ENCODE data around the gene FAM90A26. TPM values are rescaled to one million over a fixed set of nuclear protein-coding genes. Genes with fewer than 3 reads are reported as not detected.
"Not testable (repeated sequence)": the region's sequence is repeated elsewhere in the genome, so short reads cannot be mapped to it uniquely, and the experiment has no call there.

Gene FAM90A26
- total and polyA plus RNA-seq, 2 of the 8 experiments (the other 6 are each of a cell fraction or from before 2014, with no cell fraction given), result not detected

DNA sequence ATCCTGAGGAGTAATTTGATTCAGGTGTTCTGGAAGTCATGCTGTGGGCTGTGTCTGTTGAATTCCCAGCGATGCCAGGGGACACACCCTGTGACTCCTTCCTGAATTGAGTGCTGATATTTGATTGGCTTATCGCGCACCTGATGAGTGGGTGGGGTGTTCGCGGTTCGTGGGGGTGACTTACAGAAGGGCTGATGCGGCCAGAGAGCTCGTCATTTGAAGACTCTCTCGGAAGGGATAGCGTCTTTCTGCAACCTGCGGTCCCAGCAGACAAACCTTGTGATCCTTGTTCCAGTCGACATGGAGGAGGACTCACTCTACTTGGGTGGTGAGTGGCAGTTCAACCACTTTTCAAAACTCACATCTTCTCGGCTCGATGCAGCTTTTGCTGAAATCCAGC, 54.4 kb downstream of the FAM90A26 start, which contains the start of gene USP17L13:
USP17L13 (plus strand) TSS at position 301 of the 400 bp plus-strand sequence; CDS start at position 301, 0 bp downstream.
- H4K5ac ChIP-seq (ENCODE audit: insufficient read length, low read depth, low read length); H3K4me1 ChIP-seq (replicated peaks in 1 of 4; ENCODE audit: control insufficient read depth in 3 of 4, insufficient read depth in 4 of 4, low read length in 3 of 4); H3K27me3 ChIP-seq (replicated peaks in 1 of 4; ENCODE audit: control insufficient read depth in 3 of 4, extremely low read depth in 1 of 4, insufficient read depth in 3 of 4, low read length in 3 of 4); H3K4me2 ChIP-seq (ENCODE audit: insufficient read depth in 1 of 2, low read depth in 2 of 2, low read length in 2 of 2); H3K27ac ChIP-seq (ENCODE audit: low read depth, low read length); FAIRE-seq; H4K91ac ChIP-seq (replicated peaks; ENCODE audit: insufficient read length, low read length); H3K36me3 ChIP-seq (ENCODE audit: control insufficient read depth in 2 of 4, insufficient read depth in 4 of 4, low read length in 3 of 4); H4K20me1 ChIP-seq (replicated peaks in 1 of 2; ENCODE audit: control insufficient read depth in 1 of 2, insufficient read depth in 2 of 2, low read length in 2 of 2); CTCF ChIA-PET (ENCODE audit: partially characterized antibody); H2BK15ac ChIP-seq (ENCODE audit: low read length); H2AK5ac ChIP-seq (ENCODE audit: low read depth, low read length); H3K23ac ChIP-seq (ENCODE audit: insufficient read length); H3K79me2 ChIP-seq (ENCODE audit: control insufficient read depth in 1 of 2, insufficient read depth in 2 of 2, low read length in 2 of 2); H3K4me3 ChIP-seq (ENCODE audit: extremely low read depth in 1 of 4, insufficient read depth in 2 of 4, low read depth in 3 of 4, low read length in 4 of 4); H3K9me3 ChIP-seq (ENCODE audit: insufficient read depth in 2 of 2, low read depth in 1 of 2, low read length in 1 of 2); H3K4ac ChIP-seq (replicated peaks; ENCODE audit: insufficient read length, low read depth, low read length); H2BK20ac ChIP-seq (ENCODE audit: low read length); H2AFZ ChIP-seq (ENCODE audit: low read length); H3K56ac ChIP-seq (replicated peaks; ENCODE audit: insufficient read length, low read depth, low read length); H2BK120ac ChIP-seq (replicated peaks; ENCODE audit: low read depth, low read length); H3K18ac ChIP-seq (ENCODE audit: extremely low read depth, low read length); DNase-seq (ENCODE audit: low read depth in 1 of 2, low spot score in 2 of 2); H3K14ac ChIP-seq (ENCODE audit: insufficient read length); POLR2A ChIA-PET (ENCODE audit: partially characterized antibody); H3K79me1 ChIP-seq (ENCODE audit: low read depth, low read length); H3K23me2 ChIP-seq (ENCODE audit: low read depth, low read length); H3K9ac ChIP-seq (replicated peaks in 1 of 4; ENCODE audit: extremely low read depth in 1 of 4, low read depth in 3 of 4, low read length in 3 of 4); H4K8ac ChIP-seq (ENCODE audit: extremely low read depth, insufficient read depth, low read length); H2BK5ac ChIP-seq (ENCODE audit: low read depth, low read length); H2BK12ac ChIP-seq (ENCODE audit: low read depth, low read length): not testable (repeated sequence)
- WGBS, 2 experiments (ENCODE audit: extremely low coverage in 1 of 2, insufficient coverage in 1 of 2, insufficient read length in 1 of 2, insufficient replicate concordance in 2 of 2, low coverage in 1 of 2, low lambda C conversion rate in 2 of 2, missing lambda C conversion rate in 1 of 2), result no CpG with 5 or more reads among the region's 14 CpGs

Other genes starting within 250 kb of the FAM90A26 start
- gene USP17L10, start 40.2 kb downstream of the FAM90A26 start, total RNA-seq (2021; fragmentation: NEBNext Ultra II Directional; extraction: Animal tissue kit (Norgen Biotek cat#: 25700)), result not detected in 2 replicates
- gene USP17L10, start 40.2 kb downstream of the FAM90A26 start, polyA plus RNA-seq (2011; rRNA removed), result not detected in 2 replicates
- gene USP17L11, start 45.0 kb downstream of the FAM90A26 start, total RNA-seq (2021; fragmentation: NEBNext Ultra II Directional; extraction: Animal tissue kit (Norgen Biotek cat#: 25700)), result not detected in 2 replicates
- gene USP17L11, start 45.0 kb downstream of the FAM90A26 start, polyA plus RNA-seq (2011; rRNA removed), result not detected in 2 replicates
- not detected in 2 replicates for gene USP17L12, start 49.7 kb downstream of the FAM90A26 start, total RNA-seq (2021; fragmentation: NEBNext Ultra II Directional; extraction: Animal tissue kit (Norgen Biotek cat#: 25700))
- gene USP17L12, start 49.7 kb downstream of the FAM90A26 start, polyA plus RNA-seq (2011; rRNA removed), result not detected in 2 replicates
- not detected in 2 replicates for gene USP17L13, start 54.5 kb downstream of the FAM90A26 start, total RNA-seq (2021; fragmentation: NEBNext Ultra II Directional; extraction: Animal tissue kit (Norgen Biotek cat#: 25700))
- not detected in 2 replicates for gene USP17L13, start 54.5 kb downstream of the FAM90A26 start, polyA plus RNA-seq (2011; rRNA removed)
- not detected in 2 replicates for gene USP17L15, start 64.0 kb downstream of the FAM90A26 start, total RNA-seq (2021; fragmentation: NEBNext Ultra II Directional; extraction: Animal tissue kit (Norgen Biotek cat#: 25700))
- gene USP17L15, start 64.0 kb downstream of the FAM90A26 start, polyA plus RNA-seq (2011; rRNA removed), result not detected in 2 replicates
- not detected in 2 replicates for gene USP17L17, start 73.5 kb downstream of the FAM90A26 start, total RNA-seq (2021; fragmentation: NEBNext Ultra II Directional; extraction: Animal tissue kit (Norgen Biotek cat#: 25700))
- not detected in 2 replicates for gene USP17L17, start 73.5 kb downstream of the FAM90A26 start, polyA plus RNA-seq (2011; rRNA removed)
- not detected in 2 replicates for gene USP17L18, start 78.2 kb downstream of the FAM90A26 start, total RNA-seq (2021; fragmentation: NEBNext Ultra II Directional; extraction: Animal tissue kit (Norgen Biotek cat#: 25700))
- not detected in 2 replicates for gene USP17L18, start 78.2 kb downstream of the FAM90A26 start, polyA plus RNA-seq (2011; rRNA removed)
- gene USP17L19, start 83.0 kb downstream of the FAM90A26 start, total RNA-seq (2021; fragmentation: NEBNext Ultra II Directional; extraction: Animal tissue kit (Norgen Biotek cat#: 25700)), result not detected in 2 replicates
- not detected in 2 replicates for gene USP17L19, start 83.0 kb downstream of the FAM90A26 start, polyA plus RNA-seq (2011; rRNA removed)
- not detected in 2 replicates for gene USP17L20, start 87.7 kb downstream of the FAM90A26 start, total RNA-seq (2021; fragmentation: NEBNext Ultra II Directional; extraction: Animal tissue kit (Norgen Biotek cat#: 25700))
- not detected in 2 replicates for gene USP17L20, start 87.7 kb downstream of the FAM90A26 start, polyA plus RNA-seq (2011; rRNA removed)
- gene USP17L21, start 92.5 kb downstream of the FAM90A26 start, total RNA-seq (2021; fragmentation: NEBNext Ultra II Directional; extraction: Animal tissue kit (Norgen Biotek cat#: 25700)), result not detected in 2 replicates
- not detected in 2 replicates for gene USP17L21, start 92.5 kb downstream of the FAM90A26 start, polyA plus RNA-seq (2011; rRNA removed)
- not detected in 2 replicates for gene USP17L22, start 97.2 kb downstream of the FAM90A26 start, total RNA-seq (2021; fragmentation: NEBNext Ultra II Directional; extraction: Animal tissue kit (Norgen Biotek cat#: 25700))
- gene USP17L22, start 97.2 kb downstream of the FAM90A26 start, polyA plus RNA-seq (2011; rRNA removed), result not detected in 2 replicates
- gene USP17L24, start 154.8 kb downstream of the FAM90A26 start, total RNA-seq (2021; fragmentation: NEBNext Ultra II Directional; extraction: Animal tissue kit (Norgen Biotek cat#: 25700)), result not detected in 2 replicates
- not detected in 2 replicates for gene USP17L24, start 154.8 kb downstream of the FAM90A26 start, polyA plus RNA-seq (2011; rRNA removed)
- gene USP17L25, start 159.5 kb downstream of the FAM90A26 start, total RNA-seq (2021; fragmentation: NEBNext Ultra II Directional; extraction: Animal tissue kit (Norgen Biotek cat#: 25700)), result not detected in 2 replicates
- gene USP17L25, start 159.5 kb downstream of the FAM90A26 start, polyA plus RNA-seq (2011; rRNA removed), result not detected in 2 replicates
- not detected in 2 replicates for gene USP17L26, start 164.2 kb downstream of the FAM90A26 start, total RNA-seq (2021; fragmentation: NEBNext Ultra II Directional; extraction: Animal tissue kit (Norgen Biotek cat#: 25700))
- not detected in 2 replicates for gene USP17L26, start 164.2 kb downstream of the FAM90A26 start, polyA plus RNA-seq (2011; rRNA removed)
- not detected in 2 replicates for gene USP17L5, start 169.0 kb downstream of the FAM90A26 start, total RNA-seq (2021; fragmentation: NEBNext Ultra II Directional; extraction: Animal tissue kit (Norgen Biotek cat#: 25700))
- not detected in 2 replicates for gene USP17L5, start 169.0 kb downstream of the FAM90A26 start, polyA plus RNA-seq (2011; rRNA removed)
- gene USP17L27, start 173.7 kb downstream of the FAM90A26 start, total RNA-seq (2021; fragmentation: NEBNext Ultra II Directional; extraction: Animal tissue kit (Norgen Biotek cat#: 25700)), result not detected in 2 replicates
- not detected in 2 replicates for gene USP17L27, start 173.7 kb downstream of the FAM90A26 start, polyA plus RNA-seq (2011; rRNA removed)
- not detected in 2 replicates for gene USP17L28, start 178.5 kb downstream of the FAM90A26 start, total RNA-seq (2021; fragmentation: NEBNext Ultra II Directional; extraction: Animal tissue kit (Norgen Biotek cat#: 25700))
- not detected in 2 replicates for gene USP17L28, start 178.5 kb downstream of the FAM90A26 start, polyA plus RNA-seq (2011; rRNA removed)
- not detected in 2 replicates for gene USP17L29, start 183.2 kb downstream of the FAM90A26 start, total RNA-seq (2021; fragmentation: NEBNext Ultra II Directional; extraction: Animal tissue kit (Norgen Biotek cat#: 25700))
- gene USP17L29, start 183.2 kb downstream of the FAM90A26 start, polyA plus RNA-seq (2011; rRNA removed), result not detected in 2 replicates
- gene USP17L30, start 192.7 kb downstream of the FAM90A26 start, total RNA-seq (2021; fragmentation: NEBNext Ultra II Directional; extraction: Animal tissue kit (Norgen Biotek cat#: 25700)), result not detected in 2 replicates
- gene USP17L30, start 192.7 kb downstream of the FAM90A26 start, polyA plus RNA-seq (2011; rRNA removed), result not detected in 2 replicates